B cell (primary cell): ENCODE data around the gene NT5DC4. TPM values are rescaled to one million over a fixed set of nuclear protein-coding genes. Genes with fewer than 3 reads are reported as not detected.

Experiments used
- ATAC-seq: fragments of 200-7000 bp; cut with Tn5 transposase; one replicate; pipeline ENCODE4 v1.10.0; 2021; ENCODE audit warnings: low read depth, mild to moderate bottlenecking, moderate number of reproducible peaks, moderate library complexity
- CTCF ChIA-PET: fragments of 350-600 bp; sonication (Branson Sonifier 250); formaldehyde crosslinking; loops from one replicate; lab custom pipeline; 2021; ENCODE audit warnings: antibody characterized with exemption, inconsistent platforms; lab: Charles Lee
- POLR2A ChIA-PET: fragments of 350-600 bp; sonication (Branson Sonifier 250); formaldehyde crosslinking; loops from one replicate; lab custom pipeline; 2021; ENCODE audit warnings: antibody characterized with exemption; lab: Charles Lee
- DNase-seq: peaks from one replicate; pipeline ENCODE4 v3.0.0; 2013
- H2AFZ ChIP-seq: 2 replicates; pipeline ENCODE4 v1.6.1; 2012; ENCODE audit warnings: mild to moderate bottlenecking, low read depth, low read length; ENCODE audit not compliant: insufficient read depth, poor library complexity, severe bottlenecking
- H3K27ac ChIP-seq, 2 donors: 1 replicate in 1 of 2; 2 replicates in 1 of 2; pipeline ENCODE4 v1.5.1; 2012 to 2013; ENCODE audit warnings: low read length in 2 of 2, mild to moderate bottlenecking in 2 of 2, moderate library complexity in 1 of 2
- H3K27me3 ChIP-seq, 4 experiments: fragments of 200-600 bp in 1 of 4; sonication (generic) in 1 of 4; replicated peaks in 1 of 4; 1 replicate in 2 of 4; 2 replicates in 2 of 4; pipeline versions ENCODE4 v1.6.1 to v1.7.0; 2013 to 2016; ENCODE audit warnings: low read length in 3 of 4, mild to moderate bottlenecking in 2 of 4, mixed read lengths in 1 of 4, moderate library complexity in 1 of 4; ENCODE audit not compliant: insufficient read depth in 4 of 4, control insufficient read depth in 3 of 4; ENCODE audit errors: control extremely low read depth in 1 of 4
- H3K36me3 ChIP-seq, 2 experiments: replicated peaks in 1 of 2; 1 replicate in 1 of 2; 2 replicates in 1 of 2; pipeline versions ENCODE4 v1.6.1 to v1.7.1; 2013; ENCODE audit warnings: low read length in 1 of 2; ENCODE audit not compliant: insufficient read depth in 2 of 2, control insufficient read depth in 1 of 2; ENCODE audit errors: control extremely low read depth in 1 of 2, extremely low read depth in 1 of 2
- H3K4me1 ChIP-seq, 2 donors: fragments of 200-600 bp in 1 of 2; sonication (generic) in 1 of 2; 1 replicate in 1 of 2; 2 replicates in 1 of 2; pipeline versions ENCODE4 v1.5.1 to v1.6.1; 2013 to 2017; ENCODE audit warnings: low read length in 2 of 2; ENCODE audit not compliant: control insufficient read depth in 2 of 2, insufficient read depth in 2 of 2
- H3K4me2 ChIP-seq: replicated peaks from 2 replicates; pipeline ENCODE3; 2012; ENCODE audit warnings: mild to moderate bottlenecking, low read depth, low read length; ENCODE audit not compliant: poor library complexity, severe bottlenecking
- H3K4me3 ChIP-seq, 5 experiments: fragments of 200-600 bp in 1 of 5; sonication (generic) in 1 of 5; 1 replicate in 3 of 5; 2 replicates in 2 of 5; pipeline versions ENCODE4 v1.5.1 to v1.7.0; 2011 to 2016; ENCODE audit warnings: low read length in 4 of 5, mild to moderate bottlenecking in 4 of 5, low read depth in 2 of 5, control low read depth in 1 of 5, moderate library complexity in 1 of 5; ENCODE audit not compliant: insufficient read depth in 1 of 5; ENCODE audit errors: control extremely low read depth in 1 of 5, extremely low read depth in 1 of 5
- H3K79me2 ChIP-seq: fragments of 200-600 bp; sonication (generic); one replicate; pipeline ENCODE4 v1.6.0; 2016; ENCODE audit warnings: low read length; ENCODE audit not compliant: control insufficient read depth, insufficient read depth
- H3K9ac ChIP-seq: fragments of 200-600 bp; sonication (generic); 2 replicates; pipeline ENCODE4 v1.6.1; 2017; ENCODE audit warnings: mild to moderate bottlenecking, low read length, moderate library complexity
- H3K9me3 ChIP-seq, 3 donors: one replicate each; pipeline versions ENCODE4 v1.6.1 to v1.7.1; 2013; ENCODE audit warnings: low read length in 2 of 3; ENCODE audit not compliant: control insufficient read depth in 2 of 3, insufficient read depth in 1 of 3; ENCODE audit errors: control extremely low read depth in 1 of 3
- H4K20me1 ChIP-seq: 2 replicates; pipeline ENCODE4 v1.6.0; 2012; ENCODE audit warnings: mild to moderate bottlenecking, low read length; ENCODE audit not compliant: insufficient read depth, control insufficient read depth, poor library complexity, severe bottlenecking
- H3K27ac Mint-ChIP-seq: one replicate; pipeline ENCODE4 v1.8.0; 2021; ENCODE audit warnings: mixed read lengths
- H3K27me3 Mint-ChIP-seq: one replicate; pipeline ENCODE4 v1.8.0; 2021; ENCODE audit warnings: mixed read lengths
- H3K4me1 Mint-ChIP-seq: one replicate; pipeline ENCODE4 v1.8.0; 2021; ENCODE audit warnings: mixed read lengths
- H3K4me3 Mint-ChIP-seq: one replicate; pipeline ENCODE4 v1.8.0; 2021; ENCODE audit warnings: mixed read lengths
- H3K9me3 Mint-ChIP-seq: one replicate; pipeline ENCODE4 v1.8.0; 2022; ENCODE audit warnings: mixed read lengths; ENCODE audit not compliant: insufficient read depth
- CTCF ChIP-seq: fragments of 200-600 bp; IDR thresholded peaks from one replicate; pipeline ENCODE4 v1.8.0; 2022; ENCODE audit warnings: antibody characterized with exemption, mild to moderate bottlenecking
- EZH2 ChIP-seq: IDR thresholded peaks from 2 replicates; pipeline ENCODE4 v1.6.1; 2012; ENCODE audit warnings: borderline replicate concordance, low read depth, mild to moderate bottlenecking, moderate library complexity, low read length; ENCODE audit not compliant: insufficient read depth, poor library complexity, severe bottlenecking
- WGBS: methylation state at CpG from one replicate; pipeline ENCODE4 v1.1.5; 2013; ENCODE audit warnings: missing lambda C conversion rate; ENCODE audit not compliant: insufficient coverage; 5-methylcytosine and 5-hydroxymethylcytosine counted together
- intact Hi-C: fragments of 100-400 bp; cut with micrococcal nuclease; formaldehyde crosslinking; loops from one replicate; pipeline ENCODE4 v1.10.0; 2022
- polyA plus RNA-seq: library from polyadenylated mRNA; depleted of rRNA; stranded (reverse); fragments of >200 nt; gene quantifications from 2 replicates; pipeline ENCODE4 v1.2.3, GENCODE V29; 2012
- total RNA-seq, 2 donors: library from RNA; stranded (reverse); fragments of 120-200 nt in 1 of 2; gene quantifications; 1 replicate in 1 of 2; 2 replicates in 1 of 2; pipeline versions ENCODE4 v1.2.3 to v1.2.4, GENCODE V29; 2013 to 2022

NT5DC4 gene
- total and polyA plus RNA-seq, 2 donors (not counting 1 experiment from before 2014, with no cell fraction given) = 2.0 TPM; not detected in 1

- ChIA-PET POLR2A (no interaction called here), CTCF (interaction anchor here (19.8 kb wide), 1 partner anchor 103 kb away, joined by 496 read pairs; no protein-coding TSS in a partner anchor)
- no peak for ATAC-seq
- H3K9me3 ChIP-seq = no peaks in the 10 kb centered on the region
- no peak overlapping the region for H3K4me2 ChIP-seq
- Mint-ChIP-seq H3K4me3 (no peak overlapping the region), H3K4me1 (no peaks in the 10 kb centered on the region), H3K27me3 (no peaks in the 10 kb centered on the region), H3K27ac (no peak overlapping the region), H3K9me3 (no peaks in the 10 kb centered on the region)
- DNase-seq = no peak
- H4K20me1 ChIP-seq = no peaks in the 10 kb centered on the region
- H3K4me1 ChIP-seq = no peaks in the 10 kb centered on the region
- intact Hi-C loops = no loop called here
- TF ChIP-seq CTCF = no peak
- TF ChIP-seq EZH2 = no peak
- H3K4me3 ChIP-seq = no peak overlapping the region
- H3K27ac ChIP-seq = no peak overlapping the region
- no peaks in the 10 kb centered on the region for H3K36me3 ChIP-seq
- no peak overlapping the region for H3K9ac ChIP-seq
- no peak overlapping the region for H2AFZ ChIP-seq
- H3K27me3 ChIP-seq = no peaks in the 10 kb centered on the region
- no peaks in the 10 kb centered on the region for H3K79me2 ChIP-seq
- 57% methylated on average over 1 of the region's 4 CpGs for WGBS
Observed at GRCh38 chr2:112733456-112733855, 12.6 kb downstream of the NT5DC4 start.

GRCh38 chr2:112733871-112734270 lies 13.1 kb downstream of the NT5DC4 start:
- POLR2A ChIA-PET = no interaction called here
- no peak for ATAC-seq
- Histone ChIP-seq H3K4me3 (no peak overlapping the region), H3K4me2 (no peak overlapping the region), H3K79me2 (no peaks in the 10 kb centered on the region), H3K9ac (no peak overlapping the region), H3K27me3 (no peaks in the 10 kb centered on the region), H3K27ac (no peak overlapping the region), H2AFZ (no peak overlapping the region), H3K4me1 (no peaks in the 10 kb centered on the region), H3K36me3 (peaks cover 0 to 4% of the 10 kb centered on the region in 2 experiments), H3K9me3 (no peaks in the 10 kb centered on the region), H4K20me1 (no peaks in the 10 kb centered on the region)
- no CpG with 5 or more reads among the region's 1 CpG for WGBS
- intact Hi-C loops = no loop called here
- no peaks in the 10 kb centered on the region for H3K27me3 Mint-ChIP-seq
- TF ChIP-seq CTCF = no peak
- no peak for TF ChIP-seq EZH2
- no peak for DNase-seq
- H3K27ac Mint-ChIP-seq = no peak overlapping the region
- H3K4me3 Mint-ChIP-seq = no peak overlapping the region
- H3K9me3 Mint-ChIP-seq = no peaks in the 10 kb centered on the region
- CTCF ChIA-PET = interaction anchor here (19.8 kb wide), 1 partner anchor 104 kb away, joined by 496 read pairs; no protein-coding TSS in a partner anchor
- no peaks in the 10 kb centered on the region for H3K4me1 Mint-ChIP-seq
